ENCODE measurements around the gene METTL23.
A peak's percentile ranks its signal among the peaks of the same experiment; 100 is the strongest.

The METTL23 gene

GRCh38 chr17:76772842-76773525 is 46.3 kb downstream of the METTL23 start:
- DNase-seq (ENCODE audit: low read depth) = peak; percentile 32

GRCh38 chr17:76775021-76775600 is 48.5 kb downstream of the METTL23 start:
- DNase-seq (ENCODE audit: low read depth) = no peak

- DNase-seq (ENCODE audit: low read depth) = no peak
Measured at GRCh38 chr17:76781056-76781982, 54.7 kb downstream of the METTL23 start.

DNA sequence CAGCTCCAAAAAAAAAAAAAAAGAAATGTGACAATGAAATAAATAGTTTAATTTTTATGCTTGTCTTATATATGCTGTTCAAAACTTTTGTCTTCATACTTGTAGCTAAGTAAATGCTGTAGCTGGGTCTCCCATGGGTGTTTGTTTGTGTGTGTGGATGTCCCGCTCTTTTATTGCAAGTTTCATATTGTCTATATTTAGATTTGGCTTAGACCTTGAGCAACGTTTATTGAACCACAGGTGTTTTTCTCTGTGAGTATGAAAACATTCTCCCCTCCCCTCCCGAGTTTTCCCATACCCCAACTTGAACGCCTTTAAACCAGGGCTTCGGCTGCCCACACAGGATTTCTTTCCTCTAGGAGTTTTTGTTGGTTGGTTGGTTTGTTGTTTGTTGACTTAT is 56.5 kb downstream of the METTL23 start:
- DNase-seq (ENCODE audit: low read depth) = no peak
